Activated effector memory CD4-positive, alpha-beta T cell treated with anti-CD3 and anti-CD28 coated beads, Interleukin-2, amount 50 U/mL, for 16 hours (primary cell): ENCODE data around the gene FSCB.
"Not testable (repeated sequence)": the region's sequence is repeated elsewhere in the genome, so short reads cannot be mapped to it uniquely, and the experiment has no call there.

Experiments used
- DNase-seq: peaks from one replicate; pipeline ENCODE4 v3.0.0-alpha.2; 2020

Gene FSCB, protein sequence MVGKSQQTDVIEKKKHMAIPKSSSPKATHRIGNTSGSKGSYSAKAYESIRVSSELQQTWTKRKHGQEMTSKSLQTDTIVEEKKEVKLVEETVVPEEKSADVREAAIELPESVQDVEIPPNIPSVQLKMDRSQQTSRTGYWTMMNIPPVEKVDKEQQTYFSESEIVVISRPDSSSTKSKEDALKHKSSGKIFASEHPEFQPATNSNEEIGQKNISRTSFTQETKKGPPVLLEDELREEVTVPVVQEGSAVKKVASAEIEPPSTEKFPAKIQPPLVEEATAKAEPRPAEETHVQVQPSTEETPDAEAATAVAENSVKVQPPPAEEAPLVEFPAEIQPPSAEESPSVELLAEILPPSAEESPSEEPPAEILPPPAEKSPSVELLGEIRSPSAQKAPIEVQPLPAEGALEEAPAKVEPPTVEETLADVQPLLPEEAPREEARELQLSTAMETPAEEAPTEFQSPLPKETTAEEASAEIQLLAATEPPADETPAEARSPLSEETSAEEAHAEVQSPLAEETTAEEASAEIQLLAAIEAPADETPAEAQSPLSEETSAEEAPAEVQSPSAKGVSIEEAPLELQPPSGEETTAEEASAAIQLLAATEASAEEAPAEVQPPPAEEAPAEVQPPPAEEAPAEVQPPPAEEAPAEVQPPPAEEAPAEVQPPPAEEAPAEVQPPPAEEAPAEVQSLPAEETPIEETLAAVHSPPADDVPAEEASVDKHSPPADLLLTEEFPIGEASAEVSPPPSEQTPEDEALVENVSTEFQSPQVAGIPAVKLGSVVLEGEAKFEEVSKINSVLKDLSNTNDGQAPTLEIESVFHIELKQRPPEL

DNA sequence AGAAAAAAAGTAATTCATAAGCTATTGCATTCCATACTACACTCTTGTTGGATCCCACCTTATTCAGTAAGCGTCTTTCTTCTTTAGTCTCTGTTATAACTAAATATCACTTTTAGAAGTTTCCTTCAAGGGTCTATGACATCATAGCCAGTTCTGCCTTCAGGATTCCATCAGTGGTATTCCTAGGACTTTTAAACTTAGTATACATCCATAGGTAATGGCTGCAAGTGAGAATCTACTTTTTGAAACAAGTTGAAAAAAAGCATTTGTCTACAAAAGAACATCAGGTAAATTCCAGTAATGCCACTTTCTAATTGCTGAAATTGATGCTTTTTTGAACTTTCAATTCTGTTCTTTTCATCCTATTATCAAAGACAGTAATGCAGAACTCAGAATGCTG is at the start of gene FSCB:
Gene FSCB (minus strand): TSS at position 101 of the 400 bp plus-strand sequence. CDS start 296 bp downstream, outside the sequence.
- DNase-seq, result no peak

DNA sequence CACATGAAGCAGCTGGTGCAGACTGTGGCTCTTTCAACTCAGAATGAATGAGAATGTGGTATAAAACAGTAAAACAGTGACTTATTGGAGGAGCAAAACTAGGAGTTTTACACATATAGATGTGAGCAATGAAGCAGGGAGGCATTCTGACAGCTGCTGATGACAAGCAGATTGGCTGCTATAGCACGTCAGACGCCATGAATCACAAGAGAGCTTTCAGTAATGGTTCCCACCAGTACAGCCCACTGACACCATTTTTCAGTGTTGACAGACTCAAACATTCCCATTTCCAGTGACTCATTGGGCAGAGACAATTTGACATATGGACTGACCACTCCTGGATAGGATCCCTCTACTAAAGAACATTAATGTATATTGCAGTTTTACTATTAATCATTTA is 24.6 kb upstream of the FSCB start:
- DNase-seq, result no peak

DNA sequence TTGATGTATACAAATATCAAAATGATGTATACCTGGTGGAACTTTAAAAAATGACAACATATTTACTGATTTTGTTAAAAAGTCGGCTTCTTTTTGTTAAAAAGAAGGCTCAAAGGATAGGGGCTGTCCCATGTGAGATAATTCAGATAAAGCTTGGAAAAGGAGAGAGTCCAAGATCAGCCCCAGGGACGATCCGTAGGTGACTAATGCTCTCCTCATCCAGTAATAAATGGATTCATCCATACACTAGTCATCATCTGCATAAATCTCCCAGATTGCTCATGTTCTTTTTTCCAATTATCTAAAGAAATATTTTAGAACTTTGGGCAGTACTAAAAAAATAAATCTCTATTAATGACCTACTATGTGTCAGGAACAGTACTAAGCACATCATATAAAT is 23.4 kb upstream of the FSCB start:
- no peak for DNase-seq

DNA sequence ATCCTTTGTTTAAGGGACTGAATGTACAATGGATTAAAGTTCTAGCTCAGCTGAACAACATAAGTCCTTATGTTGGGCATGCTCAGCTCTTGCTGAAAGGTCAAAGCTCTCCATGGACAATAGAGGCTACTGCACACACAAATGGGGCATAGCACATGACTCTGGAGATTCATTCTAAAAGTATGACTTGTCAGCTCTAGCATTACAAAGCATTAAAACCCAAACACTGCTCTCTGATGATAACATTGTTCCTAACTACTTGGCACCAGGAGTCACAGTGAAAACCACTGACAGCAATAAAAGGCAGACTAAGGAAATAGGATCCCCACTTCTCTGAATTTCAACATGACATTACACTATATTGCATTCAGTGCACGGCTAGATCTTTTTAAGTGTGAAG is 21.9 kb upstream of the FSCB start:
- no peak for DNase-seq

DNA sequence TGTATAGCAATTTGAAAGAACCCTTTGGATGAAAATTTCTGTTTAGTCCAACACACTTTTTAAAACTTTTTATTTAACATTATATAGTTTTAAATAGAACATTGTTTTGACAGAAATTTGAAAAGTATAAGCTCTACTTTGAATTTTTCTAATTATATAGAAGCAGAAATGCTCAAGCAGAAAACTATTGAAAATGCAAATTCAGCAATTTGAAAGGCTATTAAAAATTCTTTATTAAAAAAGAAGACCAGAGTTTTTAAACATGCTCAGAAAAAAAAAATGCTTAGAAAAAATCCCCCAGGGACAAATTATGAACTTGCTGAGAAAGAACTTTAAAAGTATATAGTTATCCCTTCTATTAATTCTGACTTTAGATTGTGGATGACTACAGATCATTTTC is 21.1 kb upstream of the FSCB start:
- DNase-seq, result no peak

DNA sequence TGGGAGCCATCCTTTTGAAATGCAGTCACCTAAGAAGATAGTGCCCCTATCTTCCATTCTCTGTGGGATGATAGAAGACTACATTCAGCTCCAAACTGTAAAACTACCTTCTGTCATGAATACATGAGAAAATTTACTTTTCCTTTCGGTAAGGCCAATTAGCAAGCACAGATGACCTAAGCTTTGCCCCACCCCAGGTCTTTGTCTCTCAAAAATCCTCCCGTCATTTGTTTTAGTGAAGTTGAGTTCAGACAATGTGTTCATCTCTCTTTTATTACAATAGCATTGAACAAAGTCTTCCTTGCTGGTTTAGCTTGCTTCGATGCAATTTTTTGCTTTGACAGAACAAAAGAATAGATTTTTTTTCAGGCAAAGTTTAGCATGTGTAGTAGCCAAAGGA is 18.2 kb upstream of the FSCB start:
- no peak for DNase-seq

DNA sequence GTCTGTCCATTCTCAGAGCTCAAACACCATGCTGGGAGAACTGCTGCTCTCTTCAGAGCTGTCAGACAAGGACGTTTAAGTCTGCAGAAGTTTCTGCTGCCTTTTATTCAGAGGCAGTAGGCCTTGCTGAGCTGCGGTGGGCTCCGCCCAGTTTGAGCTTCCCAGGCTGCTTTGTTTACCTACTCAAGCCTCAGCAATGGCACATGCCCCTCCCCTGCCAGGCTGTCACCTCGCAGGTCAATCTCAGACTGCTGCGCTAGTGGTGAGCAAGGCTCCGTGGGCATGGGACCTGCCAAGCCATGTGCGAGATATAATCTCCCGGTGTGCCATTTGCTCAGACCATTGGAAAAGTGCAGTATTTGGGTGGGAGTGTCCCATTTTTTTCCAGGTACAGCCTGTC is 8.6 kb upstream of the FSCB start:
- DNase-seq, result not testable (repeated sequence)

DNA sequence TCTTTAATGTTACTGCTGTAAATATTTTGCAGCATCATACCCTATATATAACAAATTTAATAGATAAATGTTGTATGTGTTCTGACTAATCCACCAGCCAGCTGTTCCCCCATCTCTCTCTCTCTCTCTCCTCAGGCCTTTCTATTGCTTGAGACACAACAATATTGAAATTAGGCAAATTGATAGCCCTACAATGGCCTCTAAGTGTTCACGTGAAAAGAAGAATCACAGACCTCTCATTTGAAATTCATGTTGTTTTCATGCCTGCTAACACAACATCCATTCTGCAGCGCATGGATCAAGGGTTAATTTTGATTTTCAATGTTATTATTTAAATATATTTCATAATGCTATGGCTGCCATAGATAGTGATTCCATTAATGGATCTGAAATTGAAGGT is 1.8 kb upstream of the FSCB start:
- no peak for DNase-seq

DNA sequence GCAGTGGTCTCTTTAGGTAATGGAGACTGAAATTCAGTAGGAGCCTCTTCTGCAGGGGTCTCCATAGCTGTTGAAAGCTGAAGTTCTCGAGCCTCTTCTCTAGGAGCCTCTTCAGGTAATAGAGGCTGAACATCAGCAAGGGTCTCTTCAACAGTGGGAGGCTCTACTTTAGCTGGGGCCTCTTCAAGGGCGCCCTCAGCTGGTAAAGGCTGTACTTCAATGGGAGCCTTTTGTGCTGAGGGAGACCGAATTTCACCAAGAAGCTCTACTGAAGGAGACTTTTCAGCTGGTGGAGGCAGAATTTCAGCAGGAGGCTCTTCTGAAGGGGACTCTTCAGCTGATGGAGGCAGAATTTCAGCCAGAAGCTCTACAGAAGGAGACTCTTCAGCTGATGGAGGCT is 1.5 kb downstream of the FSCB start:
- no peak for DNase-seq

DNA sequence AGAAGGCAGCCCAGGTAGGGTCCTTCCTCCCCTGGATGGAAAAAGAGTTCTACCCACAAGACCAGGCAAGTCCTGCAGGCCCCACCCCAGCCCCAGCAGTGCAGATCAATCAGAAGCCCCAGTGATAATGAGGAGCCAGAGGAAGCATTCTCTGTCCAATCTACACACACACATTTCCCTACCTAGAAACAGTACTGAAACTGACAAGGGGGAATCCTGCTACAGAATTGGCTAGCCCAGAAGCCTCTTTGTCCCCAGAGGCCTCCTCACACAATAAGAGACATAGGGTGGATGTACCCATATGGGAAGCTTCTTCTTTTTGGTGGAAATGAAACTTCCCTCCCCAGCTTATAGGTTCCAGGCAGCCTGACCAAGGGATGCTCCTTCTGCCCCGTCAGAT is 9.9 kb downstream of the FSCB start:
- no peak for DNase-seq

DNA sequence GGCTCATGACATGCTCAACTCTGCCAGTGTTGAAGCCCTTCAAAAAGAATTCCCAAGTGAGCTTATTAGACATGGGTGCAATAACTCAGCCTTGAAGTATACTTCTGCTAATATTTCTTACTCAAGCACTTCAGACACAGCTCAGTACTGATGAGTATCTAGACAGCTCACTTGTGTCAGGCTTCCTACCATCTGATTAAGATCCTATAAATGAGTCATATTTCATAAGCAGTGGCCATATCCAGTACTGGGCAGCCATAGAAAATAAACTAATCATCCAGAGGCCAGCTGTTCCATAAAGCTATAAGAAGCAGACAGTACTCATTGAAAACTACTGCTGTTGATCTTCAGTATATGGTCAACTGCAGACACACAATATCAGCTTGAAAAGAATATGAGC is 12.9 kb downstream of the FSCB start:
- DNase-seq, result no peak

DNA sequence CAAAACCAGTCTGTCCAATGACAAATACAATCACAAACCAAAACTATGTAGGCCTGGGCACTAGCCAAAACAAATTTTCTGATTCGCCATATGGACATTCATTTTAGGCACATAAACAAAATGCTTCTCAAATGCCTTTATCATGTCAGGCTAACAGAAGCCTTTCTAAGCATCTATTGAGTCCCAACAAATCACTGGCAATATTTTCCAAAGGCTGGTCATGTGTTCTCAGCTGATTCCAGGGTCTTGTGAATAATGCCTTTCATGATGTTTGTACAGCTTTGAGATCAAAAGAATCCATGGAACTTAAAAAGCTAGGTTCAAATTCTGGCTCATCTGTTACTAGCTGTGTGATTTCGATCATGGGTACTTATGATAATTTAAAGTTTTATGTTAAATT is 16.1 kb downstream of the FSCB start:
- DNase-seq, result no peak

DNA sequence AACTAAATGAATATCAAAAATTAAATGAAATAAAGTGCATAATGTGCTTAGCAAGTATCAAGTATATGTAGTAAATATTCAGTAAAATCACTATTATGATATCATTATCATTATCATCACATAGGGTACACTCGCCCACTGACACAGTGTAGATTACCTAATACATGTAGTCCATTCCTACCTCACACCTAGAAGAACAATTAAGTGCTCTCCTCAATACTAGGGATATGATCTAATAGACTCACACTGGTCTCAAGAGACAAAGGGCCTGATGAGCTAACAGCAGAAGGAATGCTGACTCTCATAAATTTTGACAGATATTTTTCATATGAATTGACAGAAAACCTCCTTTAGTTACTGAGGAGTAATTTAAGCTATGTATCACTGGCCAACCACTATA is 29.1 kb downstream of the FSCB start:
- no peak for DNase-seq

DNA sequence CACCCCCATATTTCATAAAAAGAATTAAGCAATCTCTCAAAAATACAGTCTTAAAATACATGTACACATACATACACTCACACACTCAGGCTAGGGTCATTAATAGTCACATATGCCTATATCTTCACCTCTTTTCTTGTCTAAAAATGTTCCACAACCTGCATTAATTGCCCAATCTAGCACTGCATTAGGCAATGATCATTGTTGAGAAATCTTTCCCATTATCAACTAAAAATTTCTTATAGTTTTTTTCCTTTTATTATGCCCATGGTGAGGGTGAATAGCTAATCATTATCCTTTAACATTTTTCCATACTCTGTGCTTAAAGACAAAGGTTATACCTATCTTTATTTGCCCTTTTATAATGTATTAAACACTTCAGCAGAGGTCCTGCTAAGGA is 38.3 kb downstream of the FSCB start:
- no peak for DNase-seq

DNA sequence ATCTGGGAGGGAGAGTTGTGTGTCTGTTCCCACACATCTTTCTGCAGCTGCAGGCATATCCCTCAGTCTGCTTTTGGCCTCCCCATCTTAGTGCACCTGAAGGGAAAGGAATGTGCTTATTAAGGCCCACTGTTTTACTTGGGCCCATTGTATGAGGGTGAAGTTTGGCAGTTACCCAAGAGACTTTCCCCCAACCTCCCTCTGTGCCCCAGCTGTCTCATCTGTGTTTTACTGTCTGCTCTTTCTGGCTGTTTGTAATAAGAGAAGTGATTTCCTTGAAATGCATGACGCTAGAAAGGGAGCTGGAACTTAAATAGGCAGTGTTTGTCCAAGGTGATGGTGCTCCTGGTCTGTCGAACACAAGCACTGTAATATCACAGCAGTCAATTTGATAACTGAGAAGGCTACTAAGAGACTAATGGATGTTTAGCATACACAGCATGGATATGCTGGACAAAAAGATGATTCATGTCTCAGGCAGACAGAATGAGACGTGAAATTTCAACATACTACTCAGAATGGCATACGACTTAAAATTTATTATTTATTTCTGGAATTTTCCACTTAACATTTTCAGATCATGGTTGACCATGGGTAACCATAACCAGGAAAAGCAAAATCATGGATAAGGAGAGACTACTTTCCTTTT is 43.6 kb downstream of the FSCB start:
- DNase-seq, result no peak

DNA sequence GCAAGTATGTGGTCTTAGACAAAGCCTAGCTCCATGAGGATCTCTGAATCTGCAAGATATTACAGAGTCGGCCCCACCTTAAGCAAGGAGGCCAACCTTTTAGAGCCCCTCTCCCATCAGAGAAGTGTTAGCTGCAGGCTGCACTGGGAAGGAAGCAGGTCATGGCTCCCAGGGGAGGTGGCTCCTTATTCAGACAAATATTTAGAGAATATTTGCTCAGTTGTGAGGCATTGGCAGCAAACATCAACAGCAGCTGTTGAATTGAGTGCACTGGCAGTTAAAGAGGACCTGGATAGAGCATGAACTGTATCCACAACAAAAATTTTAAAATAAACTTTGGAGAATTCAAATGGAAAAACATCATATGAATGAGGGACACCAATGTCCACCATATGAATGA is 44.7 kb downstream of the FSCB start:
- no peak for DNase-seq

DNA sequence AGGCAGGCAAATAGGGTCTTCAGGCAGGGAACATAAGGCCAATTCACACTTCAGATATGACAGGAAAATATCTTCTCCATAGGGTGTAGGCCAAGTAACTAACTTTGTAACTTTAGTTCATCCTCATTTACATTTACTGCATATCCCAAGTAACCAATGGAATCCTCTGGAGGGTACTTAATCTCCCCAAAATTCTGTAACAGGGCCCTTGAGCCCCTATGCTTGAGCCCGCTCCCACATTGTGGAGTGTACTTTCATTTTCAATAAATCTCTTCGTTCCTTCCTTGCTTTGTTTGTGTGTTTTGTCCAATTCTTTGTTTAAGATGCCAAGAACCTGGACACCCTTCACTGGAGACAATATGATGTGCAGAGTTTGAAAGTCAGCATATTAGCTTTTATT is 45.3 kb downstream of the FSCB start:
- no peak for DNase-seq
